HG03108 (cell line): Measurements from ENCODE around the gene NME1.
"Not testable (repeated sequence)": the region's sequence is repeated elsewhere in the genome, so short reads cannot be mapped to it uniquely, and the experiment has no call there.

Experiments
- ATAC-seq: cut with Tn5 transposase; IDR thresholded peaks from one replicate; pipeline ENCODE4 v1.9.1; 2021; ENCODE audit warnings: moderate library complexity; ENCODE audit not compliant: unreplicated experiment

The NME1 gene

GRCh38 chr17:51144266-51145022 is 8.9 kb upstream of the NME1 start:
- no peak for ATAC-seq

DNA sequence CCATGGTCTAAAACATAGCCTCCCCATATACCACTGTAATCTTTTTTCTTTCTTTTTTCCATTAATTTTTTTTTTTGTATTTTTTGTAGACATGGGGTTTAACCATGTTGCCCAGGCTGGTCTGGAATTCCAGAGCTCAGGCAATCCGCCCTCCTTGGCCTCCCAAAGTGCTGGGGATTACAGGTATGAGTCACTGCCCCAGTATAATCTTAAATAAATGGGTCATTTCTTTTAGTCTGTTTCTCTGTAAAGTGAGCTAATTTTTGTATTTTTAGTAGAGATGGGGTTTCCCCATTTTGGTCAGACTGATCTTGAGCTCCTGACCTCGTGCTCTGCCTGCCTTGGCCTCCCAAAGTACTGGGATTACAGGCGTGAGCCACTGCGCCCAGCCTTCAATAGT is 5.7 kb upstream of the NME1 start:
- no peak for ATAC-seq

GRCh38 chr17:51149163-51149562 is 4.2 kb upstream of the NME1 start:
- no peak for ATAC-seq

GRCh38 chr17:51150932-51151331 is 2.4 kb upstream of the NME1 start:
- no peak for ATAC-seq

- no peak for ATAC-seq
Observed at GRCh38 chr17:51152766-51153209, 571 bp upstream of the NME1 start.

- ATAC-seq, result no peak
Observed at GRCh38 chr17:51154176-51154575, 817 bp downstream of the NME1 start.

DNA sequence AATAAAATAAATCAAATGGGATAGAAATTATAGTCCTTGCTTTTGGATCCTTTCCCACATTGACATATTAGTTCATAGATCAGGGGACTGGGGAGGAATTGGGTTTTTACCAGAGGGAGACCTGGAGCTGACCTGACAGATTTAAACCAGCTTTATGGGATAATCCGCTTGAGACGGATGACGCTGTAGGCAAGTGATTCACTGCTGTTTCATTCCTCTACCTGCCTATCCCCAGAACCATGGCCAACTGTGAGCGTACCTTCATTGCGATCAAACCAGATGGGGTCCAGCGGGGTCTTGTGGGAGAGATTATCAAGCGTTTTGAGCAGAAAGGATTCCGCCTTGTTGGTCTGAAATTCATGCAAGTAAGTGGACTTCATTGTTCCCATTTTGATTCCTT is 2.1 kb downstream of the NME1 start:
- ATAC-seq, result no peak

DNA sequence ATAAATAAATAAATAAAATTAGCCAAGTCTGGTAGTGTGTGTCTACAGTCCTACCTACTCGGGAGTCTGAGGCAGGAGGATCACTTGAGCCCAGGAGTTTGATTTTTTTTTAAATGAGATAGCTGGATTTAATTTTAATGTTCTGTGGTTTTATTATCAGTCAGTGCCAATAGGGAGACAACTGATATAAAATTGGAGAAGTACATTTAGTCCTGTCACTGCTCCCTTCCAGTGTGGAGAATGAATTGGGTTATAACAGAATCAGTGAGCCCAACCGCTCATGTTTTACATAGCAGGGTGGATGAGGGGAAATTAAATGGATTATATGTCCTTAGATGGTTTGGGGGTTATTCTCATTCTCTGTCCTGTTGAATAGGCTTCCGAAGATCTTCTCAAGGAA is 6.2 kb downstream of the NME1 start:
- ATAC-seq, result no peak

DNA sequence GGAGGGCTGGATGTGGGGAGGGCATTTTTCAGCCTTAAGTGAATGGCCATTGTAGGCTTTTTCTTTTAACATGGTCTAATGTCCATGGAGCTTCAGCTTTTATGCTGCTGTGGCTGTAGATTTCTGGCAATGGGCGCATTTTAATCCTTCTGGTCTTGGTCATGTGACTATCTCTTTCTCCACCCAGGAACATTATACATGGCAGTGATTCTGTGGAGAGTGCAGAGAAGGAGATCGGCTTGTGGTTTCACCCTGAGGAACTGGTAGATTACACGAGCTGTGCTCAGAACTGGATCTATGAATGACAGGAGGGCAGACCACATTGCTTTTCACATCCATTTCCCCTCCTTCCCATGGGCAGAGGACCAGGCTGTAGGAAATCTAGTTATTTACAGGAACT is 8.2 kb downstream of the NME1 start:
- no peak for ATAC-seq

- ATAC-seq, result no peak
Observed at GRCh38 chr17:51164911-51165679, 11.7 kb downstream of the NME1 start.

- no peak for ATAC-seq
Observed at GRCh38 chr17:51165680-51166197, 12.4 kb downstream of the NME1 start.

DNA sequence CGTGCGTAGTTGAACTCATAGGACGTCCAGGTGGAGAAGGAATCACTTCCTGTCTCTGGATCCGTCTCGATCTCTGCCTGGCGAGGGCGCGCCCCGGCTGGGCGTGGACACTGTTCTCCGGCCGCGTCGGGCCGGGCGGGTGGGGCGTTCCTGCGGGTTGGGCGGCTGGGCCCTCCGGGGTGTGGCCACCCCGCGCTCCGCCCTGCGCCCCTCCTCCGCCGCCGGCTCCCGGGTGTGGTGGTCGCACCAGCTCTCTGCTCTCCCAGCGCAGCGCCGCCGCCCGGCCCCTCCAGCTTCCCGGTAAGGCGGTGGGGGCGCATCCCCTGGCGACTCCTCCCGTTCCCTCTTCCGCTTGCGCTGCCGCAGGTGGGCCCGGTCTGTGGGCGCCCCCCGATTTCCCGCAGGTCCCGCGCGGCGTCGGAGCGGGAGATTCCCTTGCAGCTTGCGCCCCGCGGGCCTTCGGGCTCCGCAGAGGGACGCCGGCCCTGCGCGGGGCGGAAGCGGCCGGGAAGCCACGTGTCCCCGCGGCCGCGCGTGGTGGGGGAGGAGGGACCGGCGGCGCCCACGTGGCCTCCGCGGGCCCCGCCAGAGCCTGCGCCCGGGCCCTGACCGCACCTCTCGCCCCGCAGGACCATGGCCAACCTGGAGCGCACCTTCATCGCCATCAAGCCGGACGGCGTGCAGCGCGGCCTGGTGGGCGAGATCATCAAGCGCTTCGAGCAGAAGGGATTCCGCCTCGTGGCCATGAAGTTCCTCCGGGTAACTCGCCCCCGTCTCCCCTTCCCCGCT is 13.0 kb downstream of the NME1 start, which contains the start of gene NME2:
Gene NME2 (plus strand): TSS at position 214 of the 789 bp plus-strand sequence. CDS start 420 bp downstream, at position 634.
- ATAC-seq, result peak; percentile 81

DNA sequence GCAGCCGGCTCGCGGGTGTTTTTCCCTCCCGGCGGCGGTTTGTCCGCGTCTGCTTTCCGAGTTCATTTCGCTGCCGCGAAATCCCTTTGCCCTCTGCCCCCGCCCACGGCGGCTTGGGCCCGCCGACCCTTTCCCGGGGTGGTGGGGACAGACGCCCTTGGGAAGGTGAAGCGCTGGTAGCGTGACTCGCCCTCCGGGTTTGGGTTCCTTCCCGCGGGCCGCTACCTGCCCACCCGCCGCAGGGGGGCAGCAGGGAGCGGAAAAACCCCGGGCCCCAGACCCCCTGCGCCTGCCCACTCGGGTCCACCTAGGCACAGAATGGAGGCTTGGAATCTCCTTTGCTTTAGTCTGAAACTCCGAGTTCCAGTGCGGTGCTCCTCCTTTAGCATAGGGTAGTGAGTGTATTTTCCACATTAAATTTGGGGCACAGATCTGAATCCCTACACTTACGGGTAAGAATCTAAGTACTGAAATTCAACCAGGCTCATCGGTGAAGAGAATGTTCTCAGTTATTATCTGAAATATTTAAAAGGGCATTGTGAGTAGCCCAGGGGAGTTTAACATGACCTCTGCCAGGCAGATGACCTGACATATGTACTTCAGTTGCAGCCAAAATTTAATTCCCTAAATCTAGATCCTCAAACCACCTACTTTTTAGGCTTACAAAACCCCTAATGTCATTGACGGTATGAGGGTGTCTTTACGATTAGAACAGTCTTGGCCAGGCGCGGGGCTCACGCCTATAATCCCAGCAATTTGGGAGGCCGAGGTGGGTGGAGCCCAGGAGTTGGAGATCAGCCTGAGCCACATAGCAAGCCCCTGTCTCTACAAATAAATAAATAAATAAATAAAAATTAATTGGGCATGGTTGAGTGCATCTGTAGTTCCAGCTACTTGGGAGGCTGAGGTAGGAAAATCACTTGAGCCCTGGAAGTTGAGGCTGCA is 13.9 kb downstream of the NME1 start:
- peak; percentile 35 for ATAC-seq

- ATAC-seq, result no peak
Observed at GRCh38 chr17:51169340-51169739, 16.0 kb downstream of the NME1 start.

- no peak for ATAC-seq
Observed at GRCh38 chr17:51170736-51171135, 17.4 kb downstream of the NME1 start.

GRCh38 chr17:51172030-51172429 is 18.7 kb downstream of the NME1 start:
- ATAC-seq, result not testable (repeated sequence)

DNA sequence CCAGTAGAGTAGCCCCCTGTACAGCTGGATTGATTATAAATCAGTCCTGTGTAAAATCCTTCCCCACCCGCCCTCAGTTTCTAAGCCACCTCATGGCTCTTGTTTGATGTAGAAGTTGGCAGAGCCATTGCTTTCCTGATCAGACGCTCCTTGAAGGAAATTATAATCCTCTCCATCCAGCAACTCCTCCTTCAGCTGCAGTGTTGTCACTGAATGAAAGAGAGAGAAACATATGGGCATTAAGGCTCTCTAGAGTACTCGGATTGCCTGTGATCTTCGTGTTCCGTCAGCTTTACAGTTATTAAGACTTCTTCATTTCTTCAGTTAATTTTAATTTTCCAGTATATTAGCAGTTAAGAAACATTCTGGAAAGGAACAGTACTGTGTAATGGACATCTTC is 27.1 kb downstream of the NME1 start:
- no peak for ATAC-seq

GRCh38 chr17:51184124-51184523 is 30.8 kb downstream of the NME1 start:
- no peak for ATAC-seq

DNA sequence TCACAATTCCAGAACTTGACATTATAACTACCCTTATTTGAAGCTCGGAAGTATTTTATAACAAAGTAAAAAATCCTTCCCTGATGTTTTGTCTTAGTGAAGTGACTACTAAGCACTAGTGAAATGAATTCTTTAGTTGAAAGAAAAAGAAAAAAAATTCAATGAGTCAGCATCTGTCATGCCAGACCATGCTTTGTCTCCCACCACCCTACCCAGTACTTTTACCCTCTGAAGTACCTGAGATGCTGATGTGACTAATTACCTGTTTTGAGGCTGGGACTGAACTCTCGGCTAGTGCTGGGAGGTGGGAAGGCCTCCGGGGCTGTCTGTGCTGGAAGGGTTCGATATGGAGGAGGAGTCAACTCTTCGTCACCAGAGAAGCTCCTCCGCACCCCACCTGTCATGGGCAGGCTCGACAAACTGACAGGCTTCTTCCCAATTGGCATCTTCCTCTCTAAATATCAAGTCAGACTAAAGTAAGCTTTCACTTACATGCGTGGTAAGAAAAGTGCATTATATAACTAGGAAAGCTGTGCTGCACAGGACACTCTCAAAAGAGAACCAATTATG is 32.5 kb downstream of the NME1 start:
- ATAC-seq, result no peak
